MM.1S (cell line): ENCODE data around the gene PDXDC1.
"Not testable (repeated sequence)": the region's sequence is repeated elsewhere in the genome, so short reads cannot be mapped to it uniquely, and the experiment has no call there.

Source experiments
- EZH2 ChIP-seq: fragments of 300-600 bp; sonication (generic); optimal IDR thresholded peaks from 2 replicates; pipeline ENCODE3; 2017; ENCODE audit warnings: low read depth, mild to moderate bottlenecking, antibody characterized with exemption, low read length, mixed read lengths
- TF ChIP-seq, protein P1 (sequence below): fragments of 300-600 bp; sonication (generic); IDR thresholded peaks from 2 replicates; pipeline ENCODE4 v1.5.1; 2016; ENCODE audit warnings: antibody characterized with exemption, low read length, mixed read lengths

DNA sequence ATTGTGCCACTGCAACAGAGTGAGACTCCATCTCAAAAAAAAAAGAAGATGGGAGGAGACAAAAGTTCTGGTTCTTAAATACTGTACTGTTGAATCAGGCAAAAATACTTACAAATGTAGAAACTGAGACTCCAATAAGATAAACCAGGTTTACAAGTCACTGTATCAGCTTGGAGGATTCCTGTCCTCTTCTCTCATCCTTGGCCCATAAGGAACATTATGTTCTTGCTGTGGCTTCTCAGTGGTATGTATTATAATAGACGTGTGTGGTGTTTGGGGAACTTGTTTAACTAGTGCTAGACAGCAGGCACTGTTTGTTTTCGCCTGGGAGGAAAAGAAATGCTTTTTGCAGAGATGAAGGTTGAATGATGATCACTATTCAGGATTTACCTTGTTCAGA is 7.7 kb downstream of the PDXDC1 start:
- not testable (repeated sequence) for TF ChIP-seq EZH2
- TF ChIP-seq, protein P1, sequence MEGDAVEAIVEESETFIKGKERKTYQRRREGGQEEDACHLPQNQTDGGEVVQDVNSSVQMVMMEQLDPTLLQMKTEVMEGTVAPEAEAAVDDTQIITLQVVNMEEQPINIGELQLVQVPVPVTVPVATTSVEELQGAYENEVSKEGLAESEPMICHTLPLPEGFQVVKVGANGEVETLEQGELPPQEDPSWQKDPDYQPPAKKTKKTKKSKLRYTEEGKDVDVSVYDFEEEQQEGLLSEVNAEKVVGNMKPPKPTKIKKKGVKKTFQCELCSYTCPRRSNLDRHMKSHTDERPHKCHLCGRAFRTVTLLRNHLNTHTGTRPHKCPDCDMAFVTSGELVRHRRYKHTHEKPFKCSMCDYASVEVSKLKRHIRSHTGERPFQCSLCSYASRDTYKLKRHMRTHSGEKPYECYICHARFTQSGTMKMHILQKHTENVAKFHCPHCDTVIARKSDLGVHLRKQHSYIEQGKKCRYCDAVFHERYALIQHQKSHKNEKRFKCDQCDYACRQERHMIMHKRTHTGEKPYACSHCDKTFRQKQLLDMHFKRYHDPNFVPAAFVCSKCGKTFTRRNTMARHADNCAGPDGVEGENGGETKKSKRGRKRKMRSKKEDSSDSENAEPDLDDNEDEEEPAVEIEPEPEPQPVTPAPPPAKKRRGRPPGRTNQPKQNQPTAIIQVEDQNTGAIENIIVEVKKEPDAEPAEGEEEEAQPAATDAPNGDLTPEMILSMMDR, result not testable (repeated sequence)
